Activated CD8-positive, alpha-beta T cell treated with anti-CD3 and anti-CD28 coated beads for 36 hours (primary cell): ENCODE measurements around the gene THOC6. TPM values are rescaled to one million over a fixed set of nuclear protein-coding genes. Genes with fewer than 3 reads are reported as not detected.
A peak's percentile ranks its signal among the peaks of the same experiment; 100 is the strongest.

ENCODE experiments used
- ATAC-seq: fragments of 200-7000 bp; cut with Tn5 transposase; one replicate; pipeline ENCODE4 v1.10.0; 2021; ENCODE audit warnings: mild to moderate bottlenecking, moderate library complexity
- CTCF ChIA-PET: fragments of 350-600 bp; sonication (Branson Sonifier 250); formaldehyde crosslinking; loops from one replicate; lab custom pipeline; 2021; ENCODE audit warnings: antibody characterized with exemption; lab: Charles Lee
- POLR2A ChIA-PET: fragments of 350-600 bp; sonication (Branson Sonifier 250); formaldehyde crosslinking; loops from one replicate; lab custom pipeline; 2021; ENCODE audit warnings: antibody characterized with exemption; lab: Charles Lee
- DNase-seq: peaks from one replicate; pipeline ENCODE4 v3.0.0-alpha.2; 2020
- H3K27ac Mint-ChIP-seq: one replicate; pipeline ENCODE4 v1.8.0; 2021; ENCODE audit warnings: mild to moderate bottlenecking, mixed read lengths
- H3K27me3 Mint-ChIP-seq: one replicate; pipeline ENCODE4 v1.8.0; 2021; ENCODE audit warnings: mixed read lengths
- H3K36me3 Mint-ChIP-seq: one replicate; pipeline ENCODE4 v1.8.0; 2021; ENCODE audit warnings: low read depth, mixed read lengths
- H3K4me1 Mint-ChIP-seq: one replicate; pipeline ENCODE4 v1.8.0; 2021; ENCODE audit warnings: low read depth, mixed read lengths
- H3K4me3 Mint-ChIP-seq: one replicate; pipeline ENCODE4 v1.8.0; 2021; ENCODE audit warnings: mild to moderate bottlenecking, moderate library complexity, mixed read lengths
- H3K9me3 Mint-ChIP-seq: one replicate; pipeline ENCODE4 v1.8.0; 2021; ENCODE audit warnings: mixed read lengths
- intact Hi-C: fragments of 100-400 bp; cut with micrococcal nuclease; formaldehyde crosslinking; loops from one replicate; pipeline ENCODE4 v1.10.0; 2022
- total RNA-seq, 2 experiments: library from RNA; stranded (reverse); gene quantifications; one replicate each; pipeline ENCODE4 v1.2.3, GENCODE V29; 2021
- TF ChIP-seq, protein P1 (sequence below): fragments of 200-600 bp; IDR thresholded peaks from one replicate; pipeline ENCODE4 v1.8.0; 2022; ENCODE audit warnings: antibody characterized with exemption, mild to moderate bottlenecking

Gene THOC6
- total RNA-seq, 2 experiments from 2014 or later = 55.4 to 56.6 TPM

DNA sequence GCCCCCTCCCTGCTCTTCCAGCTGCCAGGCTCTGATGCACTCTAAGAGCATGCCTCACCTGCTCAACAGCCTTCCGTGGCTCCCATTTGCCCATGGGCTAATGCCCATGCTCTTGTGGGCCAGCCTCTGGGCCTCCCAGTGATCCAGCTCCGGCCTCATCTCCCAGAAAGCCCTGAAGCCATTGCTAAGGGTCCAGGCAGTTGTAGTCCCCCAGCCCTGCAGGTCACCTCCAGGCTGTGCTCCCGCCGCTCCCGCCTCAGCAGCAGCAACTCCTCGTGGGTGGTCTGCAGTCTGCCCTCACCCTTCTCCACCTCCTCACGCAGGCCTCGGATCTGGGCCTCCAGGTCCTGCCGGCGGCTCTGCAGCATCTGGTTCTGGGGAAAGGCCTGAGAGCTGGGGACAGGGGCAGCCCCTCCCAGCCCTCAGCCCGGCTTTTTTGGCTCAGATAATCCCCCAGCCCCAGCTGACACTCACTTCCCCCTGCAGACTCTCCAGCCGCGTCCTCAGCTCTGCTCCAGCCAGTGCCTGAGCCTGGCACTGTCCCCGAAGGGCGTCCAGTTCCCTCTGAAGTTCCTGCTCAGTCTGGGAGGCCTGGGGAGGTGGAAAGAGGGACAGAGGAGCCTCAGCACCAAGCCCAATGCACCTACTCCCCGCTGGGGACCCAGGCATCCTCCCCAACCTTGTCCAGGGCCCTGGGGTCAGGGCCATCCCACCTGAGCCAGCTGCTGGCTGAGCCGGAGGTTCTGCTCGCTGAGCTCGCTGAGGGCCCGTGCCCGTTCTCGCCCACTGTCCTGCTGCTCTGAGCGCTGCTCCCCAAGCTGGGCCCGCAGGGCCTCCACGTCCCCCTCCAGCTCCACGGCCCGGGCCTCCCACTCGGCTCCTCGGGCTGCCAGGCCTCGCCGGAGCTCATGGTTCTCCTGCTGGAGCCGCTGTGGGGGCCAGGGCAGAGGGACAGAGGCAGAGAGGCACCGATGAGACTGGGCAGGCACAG, 6.7 kb downstream of the THOC6 start:
- POLR2A ChIA-PET = interaction anchor here (0.7 to 2.1 kb wide), 7 partner anchors 9 to 99 kb away, joined by 3 to 8 read pairs (median 4); partner anchors contain the start of gene PAQR4
- H3K27me3 Mint-ChIP-seq = peaks cover 52% of the 10 kb centered on the region
- H3K4me1 Mint-ChIP-seq = peaks cover 24% of the 10 kb centered on the region
- H3K36me3 Mint-ChIP-seq = peaks cover 12% of the 10 kb centered on the region
- H3K4me3 Mint-ChIP-seq = peak overlapping the region; percentile 66
- intact Hi-C loops = no loop called here
- DNase-seq = no peak
- no peak for ATAC-seq
- TF ChIP-seq, protein P1, sequence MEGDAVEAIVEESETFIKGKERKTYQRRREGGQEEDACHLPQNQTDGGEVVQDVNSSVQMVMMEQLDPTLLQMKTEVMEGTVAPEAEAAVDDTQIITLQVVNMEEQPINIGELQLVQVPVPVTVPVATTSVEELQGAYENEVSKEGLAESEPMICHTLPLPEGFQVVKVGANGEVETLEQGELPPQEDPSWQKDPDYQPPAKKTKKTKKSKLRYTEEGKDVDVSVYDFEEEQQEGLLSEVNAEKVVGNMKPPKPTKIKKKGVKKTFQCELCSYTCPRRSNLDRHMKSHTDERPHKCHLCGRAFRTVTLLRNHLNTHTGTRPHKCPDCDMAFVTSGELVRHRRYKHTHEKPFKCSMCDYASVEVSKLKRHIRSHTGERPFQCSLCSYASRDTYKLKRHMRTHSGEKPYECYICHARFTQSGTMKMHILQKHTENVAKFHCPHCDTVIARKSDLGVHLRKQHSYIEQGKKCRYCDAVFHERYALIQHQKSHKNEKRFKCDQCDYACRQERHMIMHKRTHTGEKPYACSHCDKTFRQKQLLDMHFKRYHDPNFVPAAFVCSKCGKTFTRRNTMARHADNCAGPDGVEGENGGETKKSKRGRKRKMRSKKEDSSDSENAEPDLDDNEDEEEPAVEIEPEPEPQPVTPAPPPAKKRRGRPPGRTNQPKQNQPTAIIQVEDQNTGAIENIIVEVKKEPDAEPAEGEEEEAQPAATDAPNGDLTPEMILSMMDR = no peak
- no peak overlapping the region for H3K27ac Mint-ChIP-seq
- H3K9me3 Mint-ChIP-seq = no peaks in the 10 kb centered on the region
- CTCF ChIA-PET = interaction anchor here (0.8 to 10.2 kb wide), 32 partner anchors 10 to 473 kb away, joined by 3 to 135 read pairs (median 7); partner anchors contain the start of genes CLDN6, CLDN9, HCFC1R1 and PKMYT1

- ChIA-PET POLR2A (interaction anchor here (1.7 kb wide), 1 partner anchor 10 kb away, joined by 4 read pairs; no protein-coding TSS in a partner anchor), CTCF (interaction anchor here (1.2 to 10.2 kb wide), 17 partner anchors 7 to 136 kb away, joined by 4 to 135 read pairs (median 12); partner anchors contain the start of genes CLDN6, HCFC1R1, THOC6 and TNFRSF12A)
- Mint-ChIP-seq H3K36me3 (no peaks in the 10 kb centered on the region), H3K9me3 (no peaks in the 10 kb centered on the region), H3K27ac (no peak overlapping the region), H3K27me3 (peaks cover 65% of the 10 kb centered on the region), H3K4me3 (no peak overlapping the region), H3K4me1 (peaks cover 31% of the 10 kb centered on the region)
- ATAC-seq (no peak), DNase-seq (no peak)
- TF ChIP-seq, protein P1 = no peak
- intact Hi-C loops = no loop called here
Observed at GRCh38 chr16:3032624-3033023, 8.8 kb downstream of the THOC6 start.

GRCh38 chr16:3035289-3035971, 11.6 kb downstream of the THOC6 start:
- POLR2A ChIA-PET = interaction anchor here (0.6 to 1.9 kb wide), 4 partner anchors 11 to 23 kb away, joined by 3 to 9 read pairs (median 4); no protein-coding TSS in a partner anchor
- H3K27ac Mint-ChIP-seq = no peak overlapping the region
- H3K4me1 Mint-ChIP-seq = peaks cover 11% of the 10 kb centered on the region
- no peaks in the 10 kb centered on the region for H3K9me3 Mint-ChIP-seq
- H3K36me3 Mint-ChIP-seq = no peaks in the 10 kb centered on the region
- no peak overlapping the region for H3K4me3 Mint-ChIP-seq
- CTCF ChIA-PET = interaction anchor here (0.9 to 10.2 kb wide), 10 partner anchors 9 to 114 kb away, joined by 3 to 135 read pairs (median 6); partner anchors contain the start of genes CLDN6, HCFC1R1, THOC6 and TNFRSF12A
- H3K27me3 Mint-ChIP-seq = peaks cover 73% of the 10 kb centered on the region
- ATAC-seq (no peak), DNase-seq (no peak)
- TF ChIP-seq, protein P1 = no peak
- intact Hi-C loops = no loop called here

GRCh38 chr16:3035972-3036725, 12.3 kb downstream of the THOC6 start:
- intact Hi-C loops = no loop called here
- H3K36me3 Mint-ChIP-seq = no peaks in the 10 kb centered on the region
- H3K4me1 Mint-ChIP-seq = peaks cover 11% of the 10 kb centered on the region
- POLR2A ChIA-PET = interaction anchor here (0.6 to 1.9 kb wide), 2 partner anchors 12 to 14 kb away, joined by 3 to 9 read pairs; no protein-coding TSS in a partner anchor
- peaks cover 68% of the 10 kb centered on the region for H3K27me3 Mint-ChIP-seq
- ATAC-seq = no peak
- CTCF ChIA-PET = interaction anchor here (0.9 to 10.2 kb wide), 5 partner anchors 12 to 113 kb away, joined by 3 to 135 read pairs (median 4); partner anchors contain the start of genes CLDN6, HCFC1R1, THOC6 and TNFRSF12A
- no peak overlapping the region for H3K4me3 Mint-ChIP-seq
- TF ChIP-seq, protein P1 = no peak
- no peaks in the 10 kb centered on the region for H3K9me3 Mint-ChIP-seq
- H3K27ac Mint-ChIP-seq = no peak overlapping the region
- DNase-seq = no peak
